Measurements from ENCODE around the gene VAV3.

DNA sequence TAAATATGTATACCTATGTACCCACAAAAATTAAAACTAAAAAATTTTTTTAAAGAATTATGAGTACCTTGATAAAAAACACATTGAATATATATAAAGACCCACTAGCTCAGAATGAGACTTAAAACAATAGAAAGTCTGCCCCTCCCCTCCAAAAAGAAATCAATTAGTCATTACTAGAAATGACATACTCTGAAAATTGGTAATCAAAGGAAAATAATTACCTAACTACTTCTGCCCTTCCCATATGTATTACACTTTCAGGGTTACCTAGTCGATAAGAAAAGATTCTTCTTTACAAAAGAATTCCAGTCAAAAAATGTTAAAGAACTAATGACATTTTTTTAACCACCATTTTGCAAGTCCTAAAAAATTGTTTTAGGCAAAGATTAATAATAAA, 34.7 kb downstream of the VAV3 start:
- TF ChIP-seq TAF1 (IDR thresholded peaks at IDR 0.05; ENCODE audit: borderline replicate concordance, low read depth, low read length): no peak
- TF ChIP-seq POLR2AphosphoS5 (IDR thresholded peaks at IDR 0.05; ENCODE audit: low read depth, low read length): no peak
- TF ChIP-seq RAD21 (IDR thresholded peaks at IDR 0.05; ENCODE audit: low read length): no peak
- TF ChIP-seq GATA2 (CRISPR knock-in tag; IDR thresholded peaks at IDR 0.05): no peak
- TF ChIP-seq JUND (IDR thresholded peaks at IDR 0.05): no peak
- TF ChIP-seq YY1 (IDR thresholded peaks at IDR 0.05; ENCODE audit: low read depth): no peak
- no peak for TF ChIP-seq CTCF (IDR thresholded peaks at IDR 0.05)
- no peak for TF ChIP-seq GABPA (IDR thresholded peaks at IDR 0.05; ENCODE audit: low read depth)
- no peak for TF ChIP-seq RFX5 (IDR thresholded peaks at IDR 0.05; ENCODE audit: low read length)
